ENCODE data around the gene ATG4B.

ATG4B gene

DNA sequence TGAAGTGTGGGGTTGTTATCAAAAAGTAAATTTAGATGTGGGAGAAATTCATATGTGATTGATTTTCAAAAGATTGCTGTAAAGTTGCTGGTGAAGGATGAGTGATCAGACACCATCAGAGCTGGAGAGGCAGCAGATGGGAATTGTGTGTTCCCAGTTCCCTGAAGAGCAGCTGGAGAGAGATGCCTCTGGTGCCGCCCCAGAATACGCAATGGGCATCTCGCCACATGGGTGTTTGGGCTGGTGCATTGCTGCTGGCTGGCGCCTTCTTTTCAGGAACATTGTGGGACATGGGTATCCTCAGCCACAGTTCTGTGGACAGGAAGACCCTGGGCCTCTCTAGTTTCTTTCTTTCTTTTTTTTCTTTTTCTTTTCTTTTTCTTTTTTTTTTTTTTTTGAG is 11.9 kb downstream of the ATG4B start:
- no peak for ATAC-seq
- no peak for TF ChIP-seq TOX (CRISPR knock-in tag; IDR thresholded peaks at IDR 0.05; ENCODE audit: borderline replicate concordance)
- no peak for TF ChIP-seq ESRRG (CRISPR knock-in tag; IDR thresholded peaks at IDR 0.05)
- no peak for TF ChIP-seq ZNF565 (CRISPR knock-in tag; conservative IDR thresholded peaks at IDR 0.05; ENCODE audit: low read depth)
- no peak for TF ChIP-seq RARB (CRISPR knock-in tag; IDR thresholded peaks at IDR 0.05)
- no peak for TF ChIP-seq ZC3H10 (CRISPR knock-in tag; IDR thresholded peaks at IDR 0.05)
- no peak for TF ChIP-seq BACH2 (CRISPR knock-in tag; IDR thresholded peaks at IDR 0.05; ENCODE audit: borderline replicate concordance)
- TF ChIP-seq, protein P1, sequence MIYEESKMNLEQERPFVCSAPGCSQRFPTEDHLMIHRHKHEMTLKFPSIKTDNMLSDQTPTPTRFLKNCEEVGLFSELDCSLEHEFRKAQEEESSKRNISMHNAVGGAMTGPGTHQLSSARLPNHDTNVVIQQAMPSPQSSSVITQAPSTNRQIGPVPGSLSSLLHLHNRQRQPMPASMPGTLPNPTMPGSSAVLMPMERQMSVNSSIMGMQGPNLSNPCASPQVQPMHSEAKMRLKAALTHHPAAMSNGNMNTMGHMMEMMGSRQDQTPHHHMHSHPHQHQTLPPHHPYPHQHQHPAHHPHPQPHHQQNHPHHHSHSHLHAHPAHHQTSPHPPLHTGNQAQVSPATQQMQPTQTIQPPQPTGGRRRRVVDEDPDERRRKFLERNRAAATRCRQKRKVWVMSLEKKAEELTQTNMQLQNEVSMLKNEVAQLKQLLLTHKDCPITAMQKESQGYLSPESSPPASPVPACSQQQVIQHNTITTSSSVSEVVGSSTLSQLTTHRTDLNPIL (CRISPR knock-in tag; IDR thresholded peaks at IDR 0.05; ENCODE audit: low read depth) = no peak
- TF ChIP-seq ZFP3 (CRISPR knock-in tag; IDR thresholded peaks at IDR 0.05) = no peak
- TF ChIP-seq, protein P2, sequence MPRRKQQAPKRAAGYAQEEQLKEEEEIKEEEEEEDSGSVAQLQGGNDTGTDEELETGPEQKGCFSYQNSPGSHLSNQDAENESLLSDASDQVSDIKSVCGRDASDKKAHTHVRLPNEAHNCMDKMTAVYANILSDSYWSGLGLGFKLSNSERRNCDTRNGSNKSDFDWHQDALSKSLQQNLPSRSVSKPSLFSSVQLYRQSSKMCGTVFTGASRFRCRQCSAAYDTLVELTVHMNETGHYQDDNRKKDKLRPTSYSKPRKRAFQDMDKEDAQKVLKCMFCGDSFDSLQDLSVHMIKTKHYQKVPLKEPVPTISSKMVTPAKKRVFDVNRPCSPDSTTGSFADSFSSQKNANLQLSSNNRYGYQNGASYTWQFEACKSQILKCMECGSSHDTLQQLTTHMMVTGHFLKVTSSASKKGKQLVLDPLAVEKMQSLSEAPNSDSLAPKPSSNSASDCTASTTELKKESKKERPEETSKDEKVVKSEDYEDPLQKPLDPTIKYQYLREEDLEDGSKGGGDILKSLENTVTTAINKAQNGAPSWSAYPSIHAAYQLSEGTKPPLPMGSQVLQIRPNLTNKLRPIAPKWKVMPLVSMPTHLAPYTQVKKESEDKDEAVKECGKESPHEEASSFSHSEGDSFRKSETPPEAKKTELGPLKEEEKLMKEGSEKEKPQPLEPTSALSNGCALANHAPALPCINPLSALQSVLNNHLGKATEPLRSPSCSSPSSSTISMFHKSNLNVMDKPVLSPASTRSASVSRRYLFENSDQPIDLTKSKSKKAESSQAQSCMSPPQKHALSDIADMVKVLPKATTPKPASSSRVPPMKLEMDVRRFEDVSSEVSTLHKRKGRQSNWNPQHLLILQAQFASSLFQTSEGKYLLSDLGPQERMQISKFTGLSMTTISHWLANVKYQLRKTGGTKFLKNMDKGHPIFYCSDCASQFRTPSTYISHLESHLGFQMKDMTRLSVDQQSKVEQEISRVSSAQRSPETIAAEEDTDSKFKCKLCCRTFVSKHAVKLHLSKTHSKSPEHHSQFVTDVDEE (CRISPR knock-in tag; IDR thresholded peaks at IDR 0.05) = no peak
- TF ChIP-seq ARNTL (CRISPR knock-in tag; IDR thresholded peaks at IDR 0.05; ENCODE audit: borderline replicate concordance, low read depth) = no peak
- TF ChIP-seq ISL1 (CRISPR knock-in tag; IDR thresholded peaks at IDR 0.05) = no peak

DNA sequence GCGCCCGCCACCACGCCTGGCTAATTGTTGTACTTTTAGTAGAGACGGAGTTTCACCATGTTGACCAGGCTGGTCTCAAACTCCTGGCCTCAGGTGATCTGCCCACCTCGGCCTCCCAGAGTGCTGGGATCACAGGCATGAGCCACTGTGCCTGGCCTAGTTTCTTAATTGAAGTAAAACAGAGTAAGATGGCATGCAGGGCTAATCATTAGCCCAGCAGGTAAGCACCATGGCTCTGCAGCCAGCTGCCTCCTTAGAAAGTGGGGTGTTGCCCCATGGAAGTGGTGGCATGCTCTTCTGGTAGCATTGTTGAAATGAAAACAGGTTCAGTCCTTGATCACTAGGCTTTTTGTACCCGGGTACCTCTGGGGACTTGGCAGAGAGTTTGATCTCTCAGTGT is 12.4 kb downstream of the ATG4B start:
- TF ChIP-seq, protein P3, sequence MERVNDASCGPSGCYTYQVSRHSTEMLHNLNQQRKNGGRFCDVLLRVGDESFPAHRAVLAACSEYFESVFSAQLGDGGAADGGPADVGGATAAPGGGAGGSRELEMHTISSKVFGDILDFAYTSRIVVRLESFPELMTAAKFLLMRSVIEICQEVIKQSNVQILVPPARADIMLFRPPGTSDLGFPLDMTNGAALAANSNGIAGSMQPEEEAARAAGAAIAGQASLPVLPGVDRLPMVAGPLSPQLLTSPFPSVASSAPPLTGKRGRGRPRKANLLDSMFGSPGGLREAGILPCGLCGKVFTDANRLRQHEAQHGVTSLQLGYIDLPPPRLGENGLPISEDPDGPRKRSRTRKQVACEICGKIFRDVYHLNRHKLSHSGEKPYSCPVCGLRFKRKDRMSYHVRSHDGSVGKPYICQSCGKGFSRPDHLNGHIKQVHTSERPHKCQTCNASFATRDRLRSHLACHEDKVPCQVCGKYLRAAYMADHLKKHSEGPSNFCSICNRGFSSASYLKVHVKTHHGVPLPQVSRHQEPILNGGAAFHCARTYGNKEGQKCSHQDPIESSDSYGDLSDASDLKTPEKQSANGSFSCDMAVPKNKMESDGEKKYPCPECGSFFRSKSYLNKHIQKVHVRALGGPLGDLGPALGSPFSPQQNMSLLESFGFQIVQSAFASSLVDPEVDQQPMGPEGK (CRISPR knock-in tag; IDR thresholded peaks at IDR 0.05; ENCODE audit: borderline replicate concordance) = no peak
- TF ChIP-seq ZFP30 (CRISPR knock-in tag; IDR thresholded peaks at IDR 0.05) = no peak
- TF ChIP-seq, protein P4, sequence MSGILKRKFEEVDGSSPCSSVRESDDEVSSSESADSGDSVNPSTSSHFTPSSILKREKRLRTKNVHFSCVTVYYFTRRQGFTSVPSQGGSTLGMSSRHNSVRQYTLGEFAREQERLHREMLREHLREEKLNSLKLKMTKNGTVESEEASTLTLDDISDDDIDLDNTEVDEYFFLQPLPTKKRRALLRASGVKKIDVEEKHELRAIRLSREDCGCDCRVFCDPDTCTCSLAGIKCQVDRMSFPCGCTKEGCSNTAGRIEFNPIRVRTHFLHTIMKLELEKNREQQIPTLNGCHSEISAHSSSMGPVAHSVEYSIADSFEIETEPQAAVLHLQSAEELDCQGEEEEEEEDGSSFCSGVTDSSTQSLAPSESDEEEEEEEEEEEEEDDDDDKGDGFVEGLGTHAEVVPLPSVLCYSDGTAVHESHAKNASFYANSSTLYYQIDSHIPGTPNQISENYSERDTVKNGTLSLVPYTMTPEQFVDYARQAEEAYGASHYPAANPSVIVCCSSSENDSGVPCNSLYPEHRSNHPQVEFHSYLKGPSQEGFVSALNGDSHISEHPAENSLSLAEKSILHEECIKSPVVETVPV (CRISPR knock-in tag; IDR thresholded peaks at IDR 0.05) = no peak
- TF ChIP-seq BACH2 (CRISPR knock-in tag; IDR thresholded peaks at IDR 0.05; ENCODE audit: borderline replicate concordance) = no peak
- TF ChIP-seq GLIS3 (CRISPR knock-in tag; IDR thresholded peaks at IDR 0.05) = no peak
- TF ChIP-seq ZNF70 (CRISPR knock-in tag; IDR thresholded peaks at IDR 0.05) = no peak
- TF ChIP-seq ZNF565 (CRISPR knock-in tag; conservative IDR thresholded peaks at IDR 0.05; ENCODE audit: low read depth) = no peak
- no peak for TF ChIP-seq TOX (CRISPR knock-in tag; IDR thresholded peaks at IDR 0.05; ENCODE audit: borderline replicate concordance)
- ATAC-seq = no peak

DNA sequence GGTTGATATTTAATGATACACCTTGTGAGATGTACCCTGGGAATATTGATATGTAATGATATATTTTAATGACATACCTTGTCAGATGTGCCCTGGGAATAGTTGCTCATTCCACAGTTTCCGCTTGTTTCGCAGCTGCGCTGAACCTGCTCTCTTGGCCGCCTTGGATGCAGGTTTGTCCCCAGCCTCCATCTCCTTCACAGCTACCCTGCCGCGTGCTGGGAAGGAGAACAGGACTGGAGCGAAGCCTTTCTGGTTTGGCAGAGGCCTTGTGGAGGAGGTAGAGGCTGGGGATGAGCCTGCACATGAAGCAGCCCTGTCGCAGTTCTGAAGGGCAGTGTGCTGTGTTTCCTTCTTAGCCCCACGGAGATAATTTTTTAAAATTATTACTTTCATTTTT is 14.6 kb downstream of the ATG4B start:
- no peak for ATAC-seq
- no peak for TF ChIP-seq ZFP30 (CRISPR knock-in tag; IDR thresholded peaks at IDR 0.05)
- TF ChIP-seq OSR1 (CRISPR knock-in tag; IDR thresholded peaks at IDR 0.05) = no peak
- no peak for TF ChIP-seq ZFP3 (CRISPR knock-in tag; IDR thresholded peaks at IDR 0.05)
- TF ChIP-seq, protein P3 (CRISPR knock-in tag; IDR thresholded peaks at IDR 0.05; ENCODE audit: borderline replicate concordance) = no peak

DNA sequence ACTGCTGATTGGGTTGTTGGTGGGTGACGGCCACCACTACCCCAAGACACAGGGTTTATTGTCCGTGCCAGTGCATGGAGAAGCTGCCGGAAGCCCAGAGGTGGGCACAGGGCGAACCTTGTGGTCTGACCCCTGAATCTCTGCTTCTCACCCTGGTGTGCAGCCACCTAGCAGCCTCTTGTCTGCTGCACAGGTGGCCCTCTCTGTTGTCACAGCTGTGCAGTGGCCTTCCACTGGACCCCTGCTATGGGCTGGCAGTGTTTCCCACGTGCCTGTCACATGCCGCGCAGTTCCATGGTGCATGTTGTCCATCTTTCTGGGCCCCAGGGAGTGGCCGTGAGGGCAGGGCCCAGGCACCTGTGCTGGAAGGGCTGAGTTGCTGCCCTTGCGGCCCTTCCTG is 15.2 kb downstream of the ATG4B start:
- ATAC-seq = no peak
- TF ChIP-seq TOX (CRISPR knock-in tag; IDR thresholded peaks at IDR 0.05; ENCODE audit: borderline replicate concordance) (no peak), PPARA (CRISPR knock-in tag; IDR thresholded peaks at IDR 0.05; ENCODE audit: borderline replicate concordance) (no peak), BACH2 (CRISPR knock-in tag; IDR thresholded peaks at IDR 0.05; ENCODE audit: borderline replicate concordance) (no peak), RARB (CRISPR knock-in tag; IDR thresholded peaks at IDR 0.05) (no peak), ZNF70 (CRISPR knock-in tag; IDR thresholded peaks at IDR 0.05) (no peak)
- TF ChIP-seq, protein P4 (CRISPR knock-in tag; IDR thresholded peaks at IDR 0.05) = no peak
- TF ChIP-seq, protein P3 (CRISPR knock-in tag; IDR thresholded peaks at IDR 0.05; ENCODE audit: borderline replicate concordance) = no peak
- TF ChIP-seq, protein P2 (CRISPR knock-in tag; IDR thresholded peaks at IDR 0.05) = no peak

Measured in SK-N-SH treated with all-trans-retinoic acid at 6 μM for 48 hours (cell line).